ENCODE measurements around the gene SPEN.
"Not testable (repeated sequence)": the region's sequence is repeated elsewhere in the genome, so short reads cannot be mapped to it uniquely, and the experiment has no call there.

The SPEN gene

DNA sequence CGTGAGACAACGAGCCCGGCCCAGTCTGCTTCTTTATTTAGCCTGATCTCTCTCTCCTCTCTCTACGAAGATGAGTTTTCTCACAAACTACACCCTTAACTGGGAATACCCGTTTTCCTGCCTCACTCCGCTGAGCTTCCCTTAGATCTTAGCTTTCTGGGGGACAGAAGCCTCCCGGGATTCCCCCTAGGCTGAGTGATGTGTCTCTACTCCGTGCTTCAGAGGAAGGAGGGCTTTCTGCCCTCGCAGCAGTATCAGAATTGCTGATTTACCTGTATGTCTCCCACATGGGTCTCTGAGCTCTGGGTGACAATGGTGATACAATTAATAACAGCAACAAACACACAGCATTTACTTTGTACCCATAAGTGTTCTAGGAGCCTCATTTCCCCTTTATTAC is 127.3 kb downstream of the SPEN start:
- TF ChIP-seq GATA1 (IDR thresholded peaks at IDR 0.05; ENCODE audit: low read depth, low read length) (no peak), POLR2A (IDR thresholded peaks at IDR 0.05; ENCODE audit: low read length) (no peak)
- DNase-seq, result no peak

DNA sequence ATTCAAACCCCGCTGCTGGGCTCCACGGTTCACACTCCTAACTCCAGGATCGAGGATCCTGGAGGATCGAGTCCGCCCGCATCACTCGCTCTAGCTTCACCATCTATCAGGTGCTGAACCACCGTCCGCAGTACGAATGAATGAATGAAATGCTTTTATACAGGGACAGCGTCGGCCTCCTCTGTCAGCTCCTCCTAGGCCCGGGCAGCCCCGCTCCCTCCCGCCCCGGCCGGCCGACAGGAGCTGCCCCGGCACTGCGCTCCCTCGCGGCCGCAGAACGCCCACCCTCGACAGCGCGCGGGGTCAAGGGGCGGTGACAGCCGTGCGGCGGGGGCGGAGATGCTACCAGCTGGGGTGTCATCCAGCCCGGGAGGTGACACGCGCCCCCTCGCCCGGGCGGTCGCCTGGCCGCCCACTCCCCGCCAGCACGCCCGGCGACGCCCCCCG is 127.9 kb downstream of the SPEN start:
- peak; percentile 83 to 84 for DNase-seq
- TF ChIP-seq POLR2A (IDR thresholded peaks at IDR 0.05; ENCODE audit: low read length) (no peak), GATA1 (IDR thresholded peaks at IDR 0.05; ENCODE audit: low read depth, low read length) (no peak)

DNA sequence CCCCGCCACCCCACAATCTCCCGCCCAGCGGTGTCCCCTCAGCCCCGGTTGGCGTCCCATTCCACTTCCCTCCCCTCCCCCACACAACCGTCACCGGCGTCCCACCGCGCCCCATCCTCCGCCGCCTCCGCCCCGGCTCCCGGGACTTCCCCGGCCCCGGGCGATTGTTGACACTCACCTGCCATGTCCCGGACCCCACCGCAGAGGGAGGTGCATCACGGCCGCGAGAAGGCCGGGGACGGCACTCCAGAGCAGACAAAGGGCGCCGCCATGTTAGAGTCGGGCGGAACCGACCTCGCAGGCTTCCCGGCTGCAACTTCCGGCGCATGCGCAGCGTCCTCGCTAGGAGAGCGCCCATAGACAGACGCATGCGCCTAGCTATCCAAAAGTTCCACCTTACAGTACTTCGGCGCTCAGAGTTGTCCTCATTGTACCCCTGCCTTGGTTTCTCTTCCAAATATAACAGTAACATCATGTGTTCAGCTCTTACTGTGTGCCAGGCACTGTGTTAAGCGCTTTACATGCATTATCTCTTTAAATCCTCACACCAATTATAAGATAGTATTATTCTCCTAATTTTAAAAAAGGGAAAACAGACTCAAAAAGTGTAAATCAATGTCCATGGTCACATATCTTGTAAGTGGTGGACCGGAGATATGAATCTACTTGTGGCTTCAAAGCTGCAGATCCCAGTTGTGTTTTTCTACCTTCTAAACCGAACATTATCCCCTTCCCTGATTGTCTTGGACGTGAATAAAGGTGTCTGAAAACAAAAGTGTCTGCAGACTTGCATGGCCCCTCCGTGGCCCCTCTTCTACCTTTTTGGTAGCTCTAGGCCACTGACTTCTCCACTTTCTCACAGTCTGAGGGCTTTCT is 128.5 kb downstream of the SPEN start, which contains the start of gene ZBTB17:
ZBTB17 (minus strand) TSS at position 297 of the 876 bp plus-strand sequence. CDS start 27,606 bp downstream, outside the sequence.
- TF ChIP-seq POLR2A (IDR thresholded peaks at IDR 0.05; ENCODE audit: low read length), result peak; percentile 69
- TF ChIP-seq GATA1 (IDR thresholded peaks at IDR 0.05; ENCODE audit: low read depth, low read length), result no peak
- DNase-seq, result peak; percentile 95 to 97

DNA sequence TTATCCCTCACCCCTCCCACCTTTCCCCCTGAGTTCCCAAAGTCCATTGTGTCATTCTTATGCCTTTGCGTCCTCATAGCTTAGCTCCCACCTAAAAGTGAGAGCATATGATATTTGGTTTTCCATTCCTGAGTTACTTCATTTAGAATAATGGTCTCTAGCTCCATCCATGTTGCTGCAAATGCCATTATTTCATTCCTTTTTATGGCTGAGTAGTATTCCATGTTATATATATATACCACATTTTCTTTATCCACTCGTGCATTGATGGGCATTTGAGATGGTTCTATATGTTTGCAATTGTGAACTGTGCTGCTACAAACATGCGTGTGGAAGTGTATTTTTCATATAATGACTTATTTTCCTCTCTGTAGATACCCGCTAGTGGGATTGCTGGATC is 130.4 kb downstream of the SPEN start:
- DNase-seq, result not testable (repeated sequence)

DNA sequence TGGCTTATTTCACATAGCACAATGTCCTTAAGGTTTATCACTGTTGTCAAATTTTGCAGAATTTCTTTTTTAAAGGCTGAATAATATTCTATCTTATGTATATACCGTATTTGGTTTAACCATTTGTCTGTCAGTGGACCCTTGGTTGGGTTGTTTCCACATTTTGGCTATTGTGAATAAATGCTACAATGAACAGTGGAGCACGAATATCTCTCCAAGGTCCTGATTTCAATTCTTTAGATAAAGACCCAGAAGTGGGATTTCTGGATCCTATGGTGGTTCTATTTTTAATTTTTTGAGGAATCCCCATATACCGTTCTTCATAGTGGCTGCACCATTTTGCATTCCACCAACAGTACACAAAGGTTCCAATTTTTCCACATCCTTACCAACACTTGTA is 134.2 kb downstream of the SPEN start:
- TF ChIP-seq GATA1 (IDR thresholded peaks at IDR 0.05; ENCODE audit: low read depth, low read length) (no peak), POLR2A (IDR thresholded peaks at IDR 0.05; ENCODE audit: low read length) (no peak)

DNA sequence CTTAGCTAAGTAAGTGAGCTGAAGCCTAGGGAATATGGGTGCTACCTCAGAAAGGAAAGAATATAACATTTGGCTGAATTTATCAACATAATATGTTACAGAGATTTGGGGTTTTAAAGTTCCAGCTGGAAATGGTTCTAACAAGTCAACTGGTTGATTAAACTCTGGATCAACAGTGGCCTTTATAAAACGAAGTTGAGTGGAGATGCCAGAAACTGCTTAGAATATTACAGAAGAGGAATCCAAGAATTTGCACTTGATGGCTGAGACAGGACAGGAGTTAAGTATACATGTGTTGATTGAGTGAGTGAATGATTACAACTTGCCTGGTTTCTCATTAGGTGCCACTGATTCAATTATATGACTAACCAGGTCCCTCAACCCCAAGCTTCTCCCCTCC is 135.8 kb downstream of the SPEN start:
- DNase-seq, result no peak
- TF ChIP-seq GATA1 (IDR thresholded peaks at IDR 0.05; ENCODE audit: low read depth, low read length), result no peak
- TF ChIP-seq POLR2A (IDR thresholded peaks at IDR 0.05; ENCODE audit: low read length), result no peak

More for the DNA sequence above, 134.2 kb downstream of the SPEN start:
- DNase-seq, result no peak

DNA sequence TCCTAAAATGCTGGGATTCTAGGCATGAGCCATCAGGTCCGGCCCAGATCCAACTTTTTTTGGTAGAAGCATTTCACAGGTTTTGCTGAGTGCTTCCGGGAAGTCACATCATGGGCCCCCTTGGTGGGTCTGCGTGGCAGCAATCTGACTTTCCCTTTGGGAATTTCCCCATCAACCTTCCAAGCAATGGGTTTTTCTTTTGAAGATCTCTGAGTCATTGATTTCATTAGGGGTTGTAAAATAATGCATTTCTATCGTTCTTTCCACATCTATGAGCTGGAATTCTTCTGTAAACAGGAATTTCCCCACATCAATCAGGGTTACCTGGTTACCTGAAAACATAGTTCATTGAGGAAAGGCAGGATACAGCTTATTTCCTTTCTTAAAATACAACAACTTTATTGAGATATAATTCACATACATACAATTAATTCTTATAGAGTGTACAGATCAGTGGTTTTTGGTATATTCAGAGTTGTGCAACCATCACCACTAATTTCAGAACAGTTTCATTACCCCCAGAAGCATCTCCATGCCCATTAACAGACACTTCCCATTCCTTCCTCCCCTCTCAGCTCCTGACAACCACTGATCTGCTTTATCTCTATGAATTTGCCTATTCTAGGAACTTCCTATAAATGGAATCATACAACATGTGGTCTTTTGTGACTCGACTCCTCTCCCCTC is 138.2 kb downstream of the SPEN start:
- no peak for DNase-seq
- TF ChIP-seq GATA1 (IDR thresholded peaks at IDR 0.05; ENCODE audit: low read depth, low read length) (no peak), POLR2A (IDR thresholded peaks at IDR 0.05; ENCODE audit: low read length) (no peak)

DNA sequence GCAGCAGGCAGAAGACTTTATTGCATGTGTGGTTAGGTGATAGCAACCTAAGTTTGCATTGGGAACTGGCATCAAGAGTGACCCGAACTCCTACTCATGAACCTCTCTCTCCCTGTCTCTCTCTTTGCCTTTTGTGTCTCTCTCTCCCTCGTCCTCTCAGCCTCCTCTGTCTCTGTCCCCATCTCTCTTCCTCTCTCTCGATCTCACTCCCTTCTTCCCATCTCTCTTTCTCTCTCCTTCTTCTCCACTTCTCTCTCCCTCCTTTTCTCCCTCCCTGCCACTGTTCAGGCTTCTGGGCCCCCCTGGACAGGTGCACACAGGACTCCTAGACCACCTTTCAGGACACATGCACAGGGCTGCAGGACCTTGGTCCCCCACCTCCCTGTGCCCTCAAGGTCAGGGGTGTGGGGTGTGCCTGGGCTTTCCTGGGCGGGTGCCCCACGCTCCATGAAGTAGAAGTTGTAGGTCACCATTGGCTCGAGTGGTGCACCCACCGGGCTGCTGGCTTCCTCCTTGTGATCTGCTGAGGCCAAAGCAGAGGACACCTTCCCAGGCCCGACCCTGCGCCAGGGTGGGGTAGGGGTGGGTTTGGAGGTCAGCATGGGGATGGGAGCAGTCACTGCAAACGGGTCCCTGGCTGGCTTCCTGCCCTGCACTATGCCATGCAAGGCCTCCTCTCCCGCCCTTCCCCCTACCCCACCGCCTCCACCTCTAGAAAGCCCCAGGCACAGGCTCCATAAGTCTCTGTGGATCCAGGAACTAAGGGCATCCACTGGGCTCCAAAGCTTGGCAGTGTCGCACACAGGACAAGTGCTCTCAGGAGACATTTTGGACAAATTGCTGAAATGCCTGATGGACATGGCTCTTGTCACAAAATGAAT is 141.6 kb downstream of the SPEN start:
- TF ChIP-seq GATA1 (IDR thresholded peaks at IDR 0.05; ENCODE audit: low read depth, low read length) (no peak), POLR2A (IDR thresholded peaks at IDR 0.05; ENCODE audit: low read length) (no peak)
- no peak for DNase-seq

DNA sequence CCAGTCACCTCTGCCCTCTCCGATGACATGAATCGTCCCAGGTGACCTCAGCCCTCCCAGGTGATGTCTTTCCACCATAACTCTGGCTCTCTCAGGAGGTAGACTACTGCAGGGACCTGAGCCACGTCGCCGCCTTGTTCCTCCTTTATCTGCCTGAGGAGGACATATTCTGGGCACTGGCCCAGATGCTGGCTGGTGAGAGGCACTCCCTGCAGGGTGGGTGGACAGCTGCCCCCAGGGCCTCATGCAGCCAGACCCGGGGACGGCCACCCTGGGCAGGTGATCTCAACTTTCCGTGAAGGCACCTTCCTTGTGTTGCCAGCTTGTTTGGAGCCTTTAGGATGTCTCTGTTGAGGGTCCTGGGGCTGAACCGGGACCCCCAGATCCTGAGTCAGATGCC is 142.3 kb downstream of the SPEN start:
- DNase-seq, result no peak
- TF ChIP-seq GATA1 (IDR thresholded peaks at IDR 0.05; ENCODE audit: low read depth, low read length), result no peak
- no peak for TF ChIP-seq POLR2A (IDR thresholded peaks at IDR 0.05; ENCODE audit: low read length)
